Pons (tissue), 1 donor: Measurements from ENCODE around the gene CSF1.
"Not testable (repeated sequence)": the region's sequence is repeated elsewhere in the genome, so short reads cannot be mapped to it uniquely, and the experiment has no call there.

ENCODE experiments used
- DNase-seq: peaks from one replicate; pipeline ENCODE4 v3.0.0-alpha.2; 2016; ENCODE audit warnings: low spot score

Gene CSF1

GRCh38 chr1:109910123-109910962, at the start of gene CSF1:
CSF1 (plus strand) TSS chr1:109910849; CDS start chr1:109911024, 175 bp downstream.
- peak; percentile 82 for DNase-seq

- not testable (repeated sequence) for DNase-seq
These were observed 49.0 kb upstream of the CSF1 start for GRCh38 chr1:109861616-109862015.

- no peak for DNase-seq
These were observed 47.0 kb upstream of the CSF1 start for GRCh38 chr1:109863667-109864046.

GRCh38 chr1:109864047-109864822, 46.4 kb upstream of the CSF1 start:
- no peak for DNase-seq

- peak; percentile 77 for DNase-seq
These were observed 45.6 kb upstream of the CSF1 start for GRCh38 chr1:109864930-109865612.

GRCh38 chr1:109866071-109866470, 44.6 kb upstream of the CSF1 start:
- no peak for DNase-seq

- no peak for DNase-seq
These were observed 37.1 kb upstream of the CSF1 start for GRCh38 chr1:109873278-109874175.

- no peak for DNase-seq
These were observed 36.2 kb upstream of the CSF1 start for GRCh38 chr1:109874445-109874844.

- DNase-seq: no peak
These were observed 34.8 kb upstream of the CSF1 start for GRCh38 chr1:109875874-109876273.

GRCh38 chr1:109876617-109877316, 33.9 kb upstream of the CSF1 start:
- DNase-seq: no peak

- DNase-seq: peak; percentile 81
These were observed 33.3 kb upstream of the CSF1 start for GRCh38 chr1:109877317-109877771.

- no peak for DNase-seq
These were observed 32.9 kb upstream of the CSF1 start for GRCh38 chr1:109877776-109878175.

- no peak for DNase-seq
These were observed 32.0 kb upstream of the CSF1 start for GRCh38 chr1:109878531-109879104.

- DNase-seq: not testable (repeated sequence)
These were observed 31.3 kb upstream of the CSF1 start for GRCh38 chr1:109879371-109879770.

- DNase-seq: no peak
These were observed 30.6 kb upstream of the CSF1 start for GRCh38 chr1:109879881-109880525.

GRCh38 chr1:109880971-109881894, 29.4 kb upstream of the CSF1 start:
- no peak for DNase-seq

- DNase-seq: no peak
These were observed 28.8 kb upstream of the CSF1 start for GRCh38 chr1:109881906-109882287.

- peak; percentile 96 for DNase-seq
These were observed 28.1 kb upstream of the CSF1 start for GRCh38 chr1:109882288-109883245.
